Pancreas (tissue), 10 donors: Measurements from ENCODE around the gene NHLRC2. TPM values are rescaled to one million over a fixed set of nuclear protein-coding genes. Genes with fewer than 3 reads are reported as not detected.
A peak's percentile ranks its signal among the peaks of the same experiment; 100 is the strongest.

Experiments used
- ATAC-seq, 4 donors: fragments of 200-7000 bp; cut with Tn5 transposase; one replicate each; pipeline versions ENCODE4 v1.8.0 to v1.9.1; 2020; ENCODE audit warnings: mild to moderate bottlenecking in 4 of 4, moderate library complexity in 4 of 4
- DNase-seq, 6 donors: peaks; one replicate each; pipeline ENCODE4 v3.0.0-alpha.2; 2020
- FAIRE-seq: peaks from 2 replicates; lab custom pipeline; 2012; peaks lifted over from hg19 to GRCh38; lab: Jason Lieb, UNC
- H3K27ac ChIP-seq, 4 donors: fragments of 200-600 bp; sonication (generic); 1 replicate in 3 of 4; 2 replicates in 1 of 4; pipeline versions ENCODE4 v1.5.0 to v1.8.0; 2020
- H3K27me3 ChIP-seq, 4 donors: fragments of 200-600 bp; one replicate each; pipeline ENCODE4 v1.8.0; 2021
- H3K36me3 ChIP-seq, 3 donors: fragments of 200-600 bp; sonication (generic) in 1 of 3; one replicate each; pipeline versions ENCODE4 v1.5.0 to v1.8.0; 2020 to 2021
- H3K4me1 ChIP-seq, 3 donors: fragments of 200-600 bp; one replicate each; pipeline ENCODE4 v1.8.0; 2021
- H3K4me3 ChIP-seq, 4 donors: fragments of 200-600 bp; sonication (generic) in 2 of 4; one replicate each; pipeline versions ENCODE4 v1.5.0 to v1.8.0; 2020 to 2021
- H3K9me3 ChIP-seq, 4 donors: fragments of 200-600 bp; one replicate each; pipeline ENCODE4 v1.8.0; 2021
- WGBS, 2 donors: extraction: QIAGEN DNeasy Blood & Tissue Kit; methylation state at CpG; one replicate each; pipeline ENCODE4 v1.1.7; 2013; 5-methylcytosine and 5-hydroxymethylcytosine counted together
- intact Hi-C, 3 donors: fragments of 100-400 bp; cut with DNase I; formaldehyde crosslinking; loops; one replicate each; pipeline versions ENCODE4 v1.11.1 to v1.14.2; 2022
- polyA plus RNA-seq, 2 donors: library from polyadenylated mRNA; stranded (reverse); fragments of 200-250 nt; gene quantifications; one replicate each; pipeline ENCODE4 v1.2.3, GENCODE V29; 2013
- total RNA-seq, 6 donors: library from RNA; stranded (reverse); fragmentation: NEBNext Ultra II Directional in 4 of 6; extraction: Animal tissue kit (Norgen Biotek cat#: 25700) in 4 of 6; gene quantifications; one replicate each; pipeline versions ENCODE4 v1.2.1 to v1.2.4, GENCODE V29; 2021 to 2023
- TF ChIP-seq, protein P1 (sequence below), 4 donors: fragments of 200-600 bp; sonication (generic) in 3 of 4; IDR thresholded peaks; one replicate each; pipeline versions ENCODE4 v1.5.0 to v1.8.0; 2021; ENCODE audit warnings: antibody characterized with exemption in 4 of 4
- donor health status: healthy with polysubstance abuse.
- donor health status: DM: no; HTN: no; CAD: no; lungs with moderate emphysema.
- donor health status: DM: no; HTN: no; CAD: no.
- donor health status: control.
- donor health status: control.
- donor health status: Bipolar disorder and iron deficiency.
- donor health status: DM: yes; HTN: yes; CAD: no.
- donor health status: DM: no; HTN: no; CAD: no.
- donor health status: DM: no; HTN: no; CAD: no.
- donor health status: DM: yes; HTN: yes; CAD: no.

Gene NHLRC2
- total and polyA plus RNA-seq, 8 donors, result 4.3 to 24.0 (median 17.4) TPM

DNA sequence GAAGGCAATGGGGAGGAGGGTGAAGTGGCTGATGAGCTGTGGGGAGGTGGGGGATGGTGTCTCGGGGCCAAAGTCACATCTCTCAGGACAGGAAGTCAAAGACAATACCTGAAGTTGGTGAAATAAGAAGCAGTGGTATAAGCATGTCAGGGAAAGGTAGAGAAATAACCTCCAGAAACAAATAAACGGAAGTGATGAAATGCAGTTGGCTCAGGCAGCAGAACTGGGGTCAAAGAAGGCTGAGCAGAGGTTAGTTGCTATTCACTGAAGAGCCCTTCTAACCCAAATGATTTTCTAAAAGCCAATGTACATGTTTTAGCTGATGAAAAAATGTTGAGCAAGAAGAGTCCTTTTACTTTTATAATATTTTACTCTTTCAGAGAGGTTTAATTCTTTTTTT, 110.6 kb downstream of the NHLRC2 start:
- no peak for ATAC-seq
- Histone ChIP-seq H3K9me3 (no peaks in the 10 kb centered on the region), H3K36me3 (no peaks in the 10 kb centered on the region), H3K27me3 (no peaks in the 10 kb centered on the region), H3K4me1 (no peaks in the 10 kb centered on the region), H3K27ac (no peak overlapping the region), H3K4me3 (no peak overlapping the region)
- intact Hi-C loops, result no loop called here
- TF ChIP-seq, protein P1, sequence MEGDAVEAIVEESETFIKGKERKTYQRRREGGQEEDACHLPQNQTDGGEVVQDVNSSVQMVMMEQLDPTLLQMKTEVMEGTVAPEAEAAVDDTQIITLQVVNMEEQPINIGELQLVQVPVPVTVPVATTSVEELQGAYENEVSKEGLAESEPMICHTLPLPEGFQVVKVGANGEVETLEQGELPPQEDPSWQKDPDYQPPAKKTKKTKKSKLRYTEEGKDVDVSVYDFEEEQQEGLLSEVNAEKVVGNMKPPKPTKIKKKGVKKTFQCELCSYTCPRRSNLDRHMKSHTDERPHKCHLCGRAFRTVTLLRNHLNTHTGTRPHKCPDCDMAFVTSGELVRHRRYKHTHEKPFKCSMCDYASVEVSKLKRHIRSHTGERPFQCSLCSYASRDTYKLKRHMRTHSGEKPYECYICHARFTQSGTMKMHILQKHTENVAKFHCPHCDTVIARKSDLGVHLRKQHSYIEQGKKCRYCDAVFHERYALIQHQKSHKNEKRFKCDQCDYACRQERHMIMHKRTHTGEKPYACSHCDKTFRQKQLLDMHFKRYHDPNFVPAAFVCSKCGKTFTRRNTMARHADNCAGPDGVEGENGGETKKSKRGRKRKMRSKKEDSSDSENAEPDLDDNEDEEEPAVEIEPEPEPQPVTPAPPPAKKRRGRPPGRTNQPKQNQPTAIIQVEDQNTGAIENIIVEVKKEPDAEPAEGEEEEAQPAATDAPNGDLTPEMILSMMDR (IDR thresholded peaks at IDR 0.05), result no peak
- no peak for DNase-seq
- 75 to 78% methylated on average over 2 of the region's 2 CpGs for WGBS, 2 donors
- no peak for FAIRE-seq

DNA sequence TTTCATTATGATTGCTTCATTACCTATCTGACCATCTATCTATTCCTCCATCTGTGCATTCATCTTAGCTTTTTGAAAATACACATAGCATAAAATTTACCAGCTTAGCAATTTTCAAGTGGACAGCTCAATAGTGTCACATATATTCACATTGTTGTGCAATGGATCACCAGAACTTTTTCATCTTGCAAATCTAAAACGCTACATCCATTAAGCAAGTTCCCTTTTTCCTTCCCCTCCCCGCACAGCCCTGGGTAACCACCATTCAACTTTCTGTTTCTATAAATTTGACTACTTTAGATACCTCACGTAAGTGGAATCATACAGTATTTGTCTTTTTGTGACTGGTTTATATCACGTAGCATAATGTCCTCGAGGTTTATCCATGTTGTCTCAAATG, 111.2 kb downstream of the NHLRC2 start:
- WGBS, 2 donors, result 78 to 82% methylated on average over 5 of the region's 5 CpGs
- TF ChIP-seq, protein P1 (IDR thresholded peaks at IDR 0.05), result no peak
- H3K4me3 ChIP-seq, result no peak overlapping the region
- no peak for FAIRE-seq
- no peak for DNase-seq
- H3K4me1 ChIP-seq, result no peaks in the 10 kb centered on the region
- no peaks in the 10 kb centered on the region for H3K9me3 ChIP-seq
- no peak overlapping the region for H3K27ac ChIP-seq
- no peaks in the 10 kb centered on the region for H3K27me3 ChIP-seq
- ATAC-seq, result peak in 2 of 4 donors; percentile 31 to 43
- H3K36me3 ChIP-seq, result no peaks in the 10 kb centered on the region
- intact Hi-C loops, result no loop called here

Other genes starting within 250 kb of the NHLRC2 start
- gene NRAP, start 190.6 kb upstream of the NHLRC2 start, total RNA-seq, result under 1 TPM in 5 of 6 donors, not detected in 1; 0.03 to 0.67 (median 0.03) TPM
- under 1 TPM; 0.04 to 0.21 TPM for gene NRAP, start 190.6 kb upstream of the NHLRC2 start, polyA plus RNA-seq
- gene CASP7, start 174.7 kb upstream of the NHLRC2 start, total RNA-seq, result 10 to 100 TPM in 5 of 6 donors, 1 to 10 TPM in 1; 7.0 to 28.7 (median 15.1) TPM
- gene CASP7, start 174.7 kb upstream of the NHLRC2 start, polyA plus RNA-seq, result 10 to 100 TPM in 1 of 2 donors, 1 to 10 TPM in 1; 9.4 to 15.1 TPM
- gene PLEKHS1, start 103.0 kb upstream of the NHLRC2 start, total RNA-seq, result 10 to 100 TPM in 4 of 6 donors, 1 to 10 TPM in 2; 6.0 to 28.2 (median 13.1) TPM
- gene PLEKHS1, start 103.0 kb upstream of the NHLRC2 start, polyA plus RNA-seq, result 10 to 100 TPM; 17.2 to 44.6 TPM
- gene DCLRE1A, start 579 bp upstream of the NHLRC2 start, total RNA-seq, result 1 to 10 TPM; 3.3 to 5.7 (median 4.7) TPM
- 1 to 10 TPM; 2.4 to 4.0 TPM for gene DCLRE1A, start 579 bp upstream of the NHLRC2 start, polyA plus RNA-seq
- 1 to 10 TPM in 3 of 6 donors, under 1 TPM in 3; 0.62 to 1.3 (median 0.97) TPM for gene ADRB1, start 189.2 kb downstream of the NHLRC2 start, total RNA-seq
- 1 to 10 TPM in 1 of 2 donors, under 1 TPM in 1; 0.49 to 2.1 TPM for gene ADRB1, start 189.2 kb downstream of the NHLRC2 start, polyA plus RNA-seq